HepG2 (cell line): Measurements from ENCODE around the gene PTPRD. TPM values are rescaled to one million over a fixed set of nuclear protein-coding genes. Genes with fewer than 3 reads are reported as not detected.

ENCODE experiments used
- ATAC-seq: fragments of 200-7000 bp; cut with Tn5 transposase; 3 replicates; pipeline ENCODE4 v1.9.1; 2020; ENCODE audit warnings: mild to moderate bottlenecking, moderate library complexity
- BruUV-seq: library from RNA; stranded (reverse); fragments of 400-500 nt; replicated peaks from 2 replicates; lab custom pipeline; 2021; lab: Mats Ljungman, UMichigan
- CTCF ChIA-PET: fragments of 300-600 bp; formaldehyde crosslinking; extraction: SDS; loops from one replicate; lab custom pipeline; 2021; ENCODE audit warnings: low total read pairs, inconsistent platforms, low intra/inter-chr PET ratio; lab: Yijun Ruan, JAX
- POLR2A ChIA-PET: fragments of 350-600 bp; sonication (Branson Sonifier 250); formaldehyde crosslinking; loops from one replicate; lab custom pipeline; 2020; ENCODE audit warnings: antibody characterized with exemption, inconsistent platforms; lab: Yijun Ruan, JAX
- DNase-seq: peaks from one replicate; pipeline ENCODE4 v3.0.0-alpha.2; 2015; ENCODE audit warnings: low spot score
- FAIRE-seq: peaks from 3 replicates; lab custom pipeline; 2011; peaks lifted over from hg19 to GRCh38; lab: Jason Lieb, UNC
- H2AFZ ChIP-seq: one replicate; pipeline ENCODE4 v1.6.1; 2011; ENCODE audit warnings: low read length, inconsistent platforms
- H3K27ac ChIP-seq: fragments of 300-600 bp; 3 replicates; pipeline ENCODE4 v1.8.0; 2011; ENCODE audit warnings: mixed run types, mild to moderate bottlenecking, mixed read lengths, low read length, inconsistent platforms; ENCODE audit not compliant: insufficient read depth; ENCODE audit errors: extremely low read length
- H3K27me3 ChIP-seq, 2 experiments: fragments of 200-600 bp in 1 of 2; 2 replicates in 1 of 2; 3 replicates in 1 of 2; pipeline versions ENCODE4 v1.6.0 to v1.8.0; 2011; ENCODE audit warnings: low read length in 2 of 2, mild to moderate bottlenecking in 2 of 2, moderate library complexity in 2 of 2, inconsistent platforms in 1 of 2; ENCODE audit not compliant: insufficient read depth in 2 of 2, control insufficient read depth in 1 of 2
- H3K36me3 ChIP-seq, 2 experiments: fragments of 200-600 bp in 1 of 2; replicated peaks in 1 of 2; 2 replicates in 1 of 2; 3 replicates in 1 of 2; pipeline versions ENCODE4 v1.5.1 to v1.8.0; 2011; ENCODE audit warnings: low read length in 2 of 2, inconsistent platforms in 1 of 2; ENCODE audit not compliant: insufficient read depth in 2 of 2, control insufficient read depth in 1 of 2
- H3K4me1 ChIP-seq: 2 replicates; pipeline ENCODE4 v1.5.1; 2012; ENCODE audit warnings: low read length, inconsistent platforms; ENCODE audit not compliant: insufficient read depth
- H3K4me2 ChIP-seq: 2 replicates; pipeline ENCODE4 v1.6.0; 2011; ENCODE audit warnings: low read depth, low read length, inconsistent platforms
- H3K4me3 ChIP-seq, 3 experiments: fragments of 200-600 bp in 1 of 3; sonication (generic), shearing (Covaris generic) in 1 of 3; replicated peaks in 1 of 3; 2 replicates each; pipeline ENCODE4 v1.5.1; 2011 to 2016; ENCODE audit warnings: low read length in 3 of 3, inconsistent platforms in 2 of 3, low read depth in 2 of 3, mild to moderate bottlenecking in 2 of 3, control low read depth in 1 of 3, mixed read lengths in 1 of 3; ENCODE audit not compliant: insufficient read depth in 1 of 3
- H3K79me2 ChIP-seq: one replicate; pipeline ENCODE4 v1.6.1; 2011; ENCODE audit warnings: low read length, inconsistent platforms; ENCODE audit not compliant: insufficient read depth
- H3K9ac ChIP-seq: 2 replicates; pipeline ENCODE4 v1.6.0; 2011; ENCODE audit warnings: mild to moderate bottlenecking, low read depth, low read length, inconsistent platforms; ENCODE audit not compliant: insufficient read depth
- H3K9me3 ChIP-seq: 2 replicates; pipeline ENCODE4 v1.5.1; 2012; ENCODE audit warnings: mild to moderate bottlenecking, low read length
- H4K20me1 ChIP-seq: 2 replicates; pipeline ENCODE4 v1.6.0; 2011; ENCODE audit warnings: inconsistent platforms, mild to moderate bottlenecking, low read length, moderate library complexity; ENCODE audit not compliant: insufficient read depth
- ATF7 ChIP-seq, 2 experiments: fragments of 450-650 bp in 1 of 2; sonication (generic) in 1 of 2; formaldehyde crosslinking in 1 of 2; IDR thresholded peaks; 2 replicates each; pipeline versions ENCODE4 v1.4.0 to v1.6.1; 2016 to 2020; ENCODE audit warnings: antibody characterized with exemption in 1 of 2, mild to moderate bottlenecking in 1 of 2, missing genetic modification reagents in 1 of 2
- DPF2 ChIP-seq: sonication (generic); formaldehyde crosslinking; IDR thresholded peaks from 2 replicates; pipeline ENCODE4 v1.4.0; 2020; ENCODE audit warnings: mild to moderate bottlenecking, low read depth, missing genetic modification reagents, borderline replicate concordance
- MAFK ChIP-seq, 2 experiments: IDR thresholded peaks in 1 of 2; conservative IDR thresholded peaks in 1 of 2; 2 replicates each; pipeline ENCODE4 v1.6.1; 2011; ENCODE audit warnings: improper control_type of control experiment in 2 of 2, low read length in 2 of 2
- SIX4 ChIP-seq: sonication (generic); formaldehyde crosslinking; IDR thresholded peaks from 2 replicates; pipeline ENCODE4 v1.4.0; 2020; ENCODE audit warnings: missing genetic modification reagents
- ZNF619 ChIP-seq: sonication (generic); formaldehyde crosslinking; IDR thresholded peaks from 2 replicates; pipeline ENCODE4 v1.4.0; 2020; ENCODE audit warnings: mild to moderate bottlenecking, missing genetic modification reagents
- ZNF709 ChIP-seq: sonication (generic); formaldehyde crosslinking; IDR thresholded peaks from 2 replicates; pipeline ENCODE4 v1.5.0; 2020; ENCODE audit warnings: mild to moderate bottlenecking, missing genetic modification reagents
- WGBS: methylation state at CpG from one replicate; pipeline ENCODE4 v1.1.6; 2017; ENCODE audit warnings: low lambda C conversion rate; 5-methylcytosine and 5-hydroxymethylcytosine counted together
- in situ Hi-C: cut with HindIII; loops from 2 replicates; pipeline ENCODE4 v1.10.0; 2017; ENCODE audit warnings: low pct_unique_long_range_greater_than_20kb; ENCODE audit not compliant: extremely low pct_ligation_motif_present
- intact Hi-C: fragments of 100-400 bp; cut with micrococcal nuclease; formaldehyde crosslinking; loops from one replicate; pipeline ENCODE4 v1.10.0; 2022; ENCODE audit not compliant: unreplicated experiment
- polyA plus RNA-seq, 8 experiments: library from polyadenylated mRNA; depleted of rRNA in 3 of 8; stranded (reverse) in 7 of 8; unstranded in 1 of 8; fragments of >200 nt; fragmentation: Illumina TruSeq in 4 of 8; extraction: Trizol in 4 of 8; gene quantifications; 2 replicates each; pipeline versions ENCODE4 v1.2.1 to v1.2.3, GENCODE V29; 2011 to 2016; ENCODE audit warnings: low read depth in 4 of 8, missing spikeins in 1 of 8, mixed read lengths in 1 of 8; ENCODE audit not compliant: insufficient read depth in 1 of 8
- total RNA-seq, 5 experiments: library from RNA; depleted of rRNA; stranded (reverse); fragments of >200 nt; fragmentation: Illumina TruSeq; extraction: Trizol; gene quantifications; 2 replicates each; pipeline ENCODE4 v1.2.3, GENCODE V29; 2016; ENCODE audit warnings: low read depth in 1 of 5
- TF ChIP-seq, protein P1 (sequence below): sonication (generic); formaldehyde crosslinking; IDR thresholded peaks from 2 replicates; pipeline ENCODE4 v1.9.0; 2021; ENCODE audit warnings: missing genetic modification reagents, mild to moderate bottlenecking, borderline replicate concordance
- TF ChIP-seq, protein P2 (sequence below): sonication (generic); formaldehyde crosslinking; IDR thresholded peaks from 2 replicates; pipeline ENCODE4 v1.8.0; 2022; ENCODE audit warnings: mild to moderate bottlenecking, missing genetic modification reagents, borderline replicate concordance
- TF ChIP-seq, protein P3 (sequence below): sonication (generic); formaldehyde crosslinking; conservative IDR thresholded peaks from 2 replicates; pipeline ENCODE4 v1.4.0; 2020; ENCODE audit warnings: missing genetic modification reagents

PTPRD gene
- total and polyA plus RNA-seq, 2 of the 13 experiments (the other 11 are each of a cell fraction or from before 2014, with no cell fraction given): 0.05 TPM; not detected in 1

DNA sequence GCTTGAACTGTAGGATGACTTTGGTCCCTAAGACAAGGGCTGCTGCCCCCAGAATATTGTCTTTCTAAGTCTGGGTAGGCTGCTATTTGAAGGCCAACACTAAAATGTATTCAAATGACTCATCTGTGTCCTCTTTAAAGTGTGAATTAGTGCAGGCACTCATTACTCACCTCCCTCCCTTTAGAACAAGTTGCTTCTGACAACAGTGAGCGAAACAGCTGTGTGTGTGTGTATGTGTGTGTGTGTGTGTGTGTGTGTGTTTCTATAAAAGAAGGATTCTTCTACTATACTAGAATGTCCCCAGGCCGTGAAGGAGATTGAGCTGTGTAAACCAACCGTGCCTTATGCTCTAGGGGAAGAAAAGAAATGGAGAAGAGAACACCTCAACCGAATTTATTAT, 1337.2 kb downstream of the PTPRD start (continued):
- TF ChIP-seq ZNF709 (no peak), ZNF619 (CRISPR knock-in tag) (no peak)
- TF ChIP-seq, protein P1, sequence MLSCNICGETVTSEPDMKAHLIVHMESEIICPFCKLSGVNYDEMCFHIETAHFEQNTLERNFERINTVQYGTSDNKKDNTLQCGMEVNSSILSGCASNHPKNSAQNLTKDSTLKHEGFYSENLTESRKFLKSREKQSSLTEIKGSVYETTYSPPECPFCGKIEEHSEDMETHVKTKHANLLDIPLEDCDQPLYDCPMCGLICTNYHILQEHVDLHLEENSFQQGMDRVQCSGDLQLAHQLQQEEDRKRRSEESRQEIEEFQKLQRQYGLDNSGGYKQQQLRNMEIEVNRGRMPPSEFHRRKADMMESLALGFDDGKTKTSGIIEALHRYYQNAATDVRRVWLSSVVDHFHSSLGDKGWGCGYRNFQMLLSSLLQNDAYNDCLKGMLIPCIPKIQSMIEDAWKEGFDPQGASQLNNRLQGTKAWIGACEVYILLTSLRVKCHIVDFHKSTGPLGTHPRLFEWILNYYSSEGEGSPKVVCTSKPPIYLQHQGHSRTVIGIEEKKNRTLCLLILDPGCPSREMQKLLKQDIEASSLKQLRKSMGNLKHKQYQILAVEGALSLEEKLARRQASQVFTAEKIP (CRISPR knock-in tag): no peak

DNA sequence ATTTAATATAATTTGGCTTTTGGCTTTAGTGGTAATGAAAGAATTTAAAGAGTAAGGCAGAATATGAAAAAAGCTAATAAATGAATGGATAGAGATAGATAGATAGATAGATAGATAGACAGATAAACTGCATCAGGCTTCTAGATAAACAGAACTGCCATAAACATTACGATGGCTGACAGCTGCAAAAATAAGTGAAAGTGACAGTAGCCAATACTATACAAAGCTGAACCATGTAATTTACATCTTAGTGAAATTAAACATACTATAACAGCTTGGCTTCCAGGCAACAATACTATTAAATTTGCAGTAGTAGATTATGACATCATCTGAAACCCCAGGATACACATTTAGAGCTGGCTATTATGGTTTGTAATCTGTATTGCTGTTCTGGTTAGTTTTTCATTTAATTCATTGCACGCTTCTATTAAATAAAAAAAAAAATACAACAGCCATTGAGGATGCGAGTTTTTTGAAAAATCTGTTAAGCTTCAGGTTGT, 1354.8 kb downstream of the PTPRD start:
- no peak for FAIRE-seq
- H3K36me3 ChIP-seq: no peaks in the 10 kb centered on the region
- in situ Hi-C loops: no loop called here
- H3K9ac ChIP-seq: no peak overlapping the region
- H3K4me2 ChIP-seq: no peak overlapping the region
- H3K79me2 ChIP-seq: no peaks in the 10 kb centered on the region
- BruUV-seq: no TSS peak
- TF ChIP-seq MAFK (conservative IDR thresholded peaks at IDR 0.05 in 1 of 2, IDR thresholded peaks at IDR 0.05 in 1 of 2; ENCODE audit: low read length in 2 of 2): no peak
- TF ChIP-seq ATF7 (IDR thresholded peaks at IDR 0.05): peak; percentile 46; the same call in 1 of the 2 replicates
- TF ChIP-seq ATF7 (CRISPR knock-in tag; IDR thresholded peaks at IDR 0.05): no peak
- no peak for TF ChIP-seq DPF2 (CRISPR knock-in tag)
- TF ChIP-seq, protein P2, sequence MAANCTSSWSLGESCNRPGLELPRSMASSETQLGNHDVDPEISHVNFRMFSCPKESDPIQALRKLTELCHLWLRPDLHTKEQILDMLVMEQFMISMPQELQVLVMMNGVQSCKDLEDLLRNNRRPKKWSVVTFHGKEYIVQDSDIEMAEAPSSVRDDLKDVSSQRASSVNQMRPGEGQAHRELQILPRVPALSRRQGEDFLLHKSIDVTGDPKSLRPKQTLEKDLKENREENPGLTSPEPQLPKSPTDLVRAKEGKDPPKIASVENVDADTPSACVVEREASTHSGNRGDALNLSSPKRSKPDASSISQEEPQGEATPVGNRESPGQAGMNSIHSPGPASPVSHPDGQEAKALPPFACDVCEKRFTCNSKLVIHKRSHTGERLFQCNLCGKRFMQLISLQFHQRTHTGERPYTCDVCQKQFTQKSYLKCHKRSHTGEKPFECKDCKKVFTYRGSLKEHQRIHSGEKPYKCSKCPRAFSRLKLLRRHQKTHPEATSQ (CRISPR knock-in tag): no peak
- TF ChIP-seq SIX4 (CRISPR knock-in tag): no peak
- TF ChIP-seq, protein P3, sequence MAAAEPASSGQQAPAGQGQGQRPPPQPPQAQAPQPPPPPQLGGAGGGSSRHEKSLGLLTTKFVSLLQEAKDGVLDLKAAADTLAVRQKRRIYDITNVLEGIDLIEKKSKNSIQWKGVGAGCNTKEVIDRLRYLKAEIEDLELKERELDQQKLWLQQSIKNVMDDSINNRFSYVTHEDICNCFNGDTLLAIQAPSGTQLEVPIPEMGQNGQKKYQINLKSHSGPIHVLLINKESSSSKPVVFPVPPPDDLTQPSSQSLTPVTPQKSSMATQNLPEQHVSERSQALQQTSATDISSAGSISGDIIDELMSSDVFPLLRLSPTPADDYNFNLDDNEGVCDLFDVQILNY (CRISPR knock-in tag): no peak
- TF ChIP-seq, all 625 proteins: peak for 1
- no peak overlapping the region for H3K4me3 ChIP-seq
- H3K9me3 ChIP-seq: peaks cover 37% of the 10 kb centered on the region
- DNase-seq: no peak
- peaks cover 7% of the 10 kb centered on the region; the same call in 1 of the 2 replicates for H3K4me1 ChIP-seq
- H3K27me3 ChIP-seq: no peaks in the 10 kb centered on the region
- H4K20me1 ChIP-seq: no peaks in the 10 kb centered on the region
- WGBS: 0% methylated on average over 3 of the region's 3 CpGs
- intact Hi-C loops: no loop called here
- ChIA-PET POLR2A (no interaction called here), CTCF (no interaction called here)
- H2AFZ ChIP-seq: no peak overlapping the region
- H3K27ac ChIP-seq: no peak overlapping the region
- ATAC-seq: no peak
